ENCODE measurements around the gene ENTR1. TPM values are rescaled to one million over a fixed set of nuclear protein-coding genes. Genes with fewer than 3 reads are reported as not detected.
"Not testable (repeated sequence)": the region's sequence is repeated elsewhere in the genome, so short reads cannot be mapped to it uniquely, and the experiment has no call there.

ENTR1 gene
- total RNA-seq, 4 donors from 2014 or later, result 29.9 to 193 (median 50.2) TPM

DNA sequence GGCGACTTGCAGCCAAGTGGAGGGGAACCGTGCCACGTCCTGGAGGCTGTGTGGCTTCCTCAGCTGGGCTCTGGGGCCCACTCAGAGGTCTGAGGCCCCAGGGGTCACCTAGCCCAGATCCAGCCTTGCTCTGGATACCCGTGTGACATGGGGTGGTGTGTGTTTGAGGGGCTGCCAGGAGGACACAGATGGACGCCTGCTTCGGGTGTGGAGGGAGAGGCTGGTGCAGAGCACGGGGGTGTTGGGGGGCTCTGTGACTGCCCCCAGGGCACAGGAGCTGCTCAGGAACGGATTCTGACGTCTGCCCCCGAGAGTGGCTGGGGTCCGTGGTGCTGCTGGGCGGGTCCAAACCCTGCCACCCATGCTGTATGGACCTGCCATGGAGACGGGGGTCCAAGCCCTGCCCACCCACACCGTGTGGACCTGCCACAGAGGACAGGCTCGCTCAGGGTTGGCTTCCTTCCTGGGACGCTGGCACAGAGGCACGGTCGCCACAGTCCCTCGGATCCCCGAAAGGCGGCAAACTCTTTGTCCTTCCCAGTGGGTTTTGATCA lies 18.7 kb upstream of the ENTR1 start:
- Histone ChIP-seq H3K9me3 (no peaks in the 10 kb centered on the region), H3K4me3 (no peak overlapping the region), H3K4me1 (no peaks in the 10 kb centered on the region), H3K27me3 (no peaks in the 10 kb centered on the region), H3K36me3 (peaks cover 0 to 52% (median 0%) of the 10 kb centered on the region in 3 donors), H3K27ac (no peak overlapping the region)
- DNase-seq, result no peak
- no peak for TF ChIP-seq POLR2A (IDR thresholded peaks at IDR 0.05)
- TF ChIP-seq, protein P1, sequence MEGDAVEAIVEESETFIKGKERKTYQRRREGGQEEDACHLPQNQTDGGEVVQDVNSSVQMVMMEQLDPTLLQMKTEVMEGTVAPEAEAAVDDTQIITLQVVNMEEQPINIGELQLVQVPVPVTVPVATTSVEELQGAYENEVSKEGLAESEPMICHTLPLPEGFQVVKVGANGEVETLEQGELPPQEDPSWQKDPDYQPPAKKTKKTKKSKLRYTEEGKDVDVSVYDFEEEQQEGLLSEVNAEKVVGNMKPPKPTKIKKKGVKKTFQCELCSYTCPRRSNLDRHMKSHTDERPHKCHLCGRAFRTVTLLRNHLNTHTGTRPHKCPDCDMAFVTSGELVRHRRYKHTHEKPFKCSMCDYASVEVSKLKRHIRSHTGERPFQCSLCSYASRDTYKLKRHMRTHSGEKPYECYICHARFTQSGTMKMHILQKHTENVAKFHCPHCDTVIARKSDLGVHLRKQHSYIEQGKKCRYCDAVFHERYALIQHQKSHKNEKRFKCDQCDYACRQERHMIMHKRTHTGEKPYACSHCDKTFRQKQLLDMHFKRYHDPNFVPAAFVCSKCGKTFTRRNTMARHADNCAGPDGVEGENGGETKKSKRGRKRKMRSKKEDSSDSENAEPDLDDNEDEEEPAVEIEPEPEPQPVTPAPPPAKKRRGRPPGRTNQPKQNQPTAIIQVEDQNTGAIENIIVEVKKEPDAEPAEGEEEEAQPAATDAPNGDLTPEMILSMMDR (IDR thresholded peaks at IDR 0.05), result no peak

DNA sequence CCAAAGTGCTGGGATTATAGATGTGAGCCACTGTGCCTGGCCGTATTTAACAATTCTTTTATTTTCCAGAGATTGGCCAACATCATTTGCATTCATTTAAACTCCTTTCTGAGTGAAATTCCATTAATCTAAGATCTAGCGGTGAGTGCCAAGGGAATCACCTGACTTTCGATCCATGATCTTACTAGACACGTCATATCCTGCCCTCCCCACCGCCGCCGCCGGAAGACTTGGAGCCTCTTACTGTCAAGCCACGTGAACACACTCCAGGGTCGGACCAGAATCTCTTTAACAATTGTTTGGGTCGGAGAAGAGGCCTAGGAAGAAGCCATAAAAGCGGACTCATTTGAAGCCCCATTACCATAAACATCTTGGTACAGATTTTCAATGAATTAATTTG lies 16.4 kb upstream of the ENTR1 start:
- no peaks in the 10 kb centered on the region for H3K9me3 ChIP-seq
- H3K4me3 ChIP-seq, result no peak overlapping the region
- TF ChIP-seq POLR2A (IDR thresholded peaks at IDR 0.05), result no peak
- TF ChIP-seq, protein P1 (IDR thresholded peaks at IDR 0.05), result no peak
- DNase-seq, result no peak
- peaks cover 0 to 55% (median 0%) of the 10 kb centered on the region in 3 donors for H3K36me3 ChIP-seq
- no peaks in the 10 kb centered on the region for H3K27me3 ChIP-seq
- H3K27ac ChIP-seq, result no peak overlapping the region
- H3K4me1 ChIP-seq, result no peaks in the 10 kb centered on the region

DNA sequence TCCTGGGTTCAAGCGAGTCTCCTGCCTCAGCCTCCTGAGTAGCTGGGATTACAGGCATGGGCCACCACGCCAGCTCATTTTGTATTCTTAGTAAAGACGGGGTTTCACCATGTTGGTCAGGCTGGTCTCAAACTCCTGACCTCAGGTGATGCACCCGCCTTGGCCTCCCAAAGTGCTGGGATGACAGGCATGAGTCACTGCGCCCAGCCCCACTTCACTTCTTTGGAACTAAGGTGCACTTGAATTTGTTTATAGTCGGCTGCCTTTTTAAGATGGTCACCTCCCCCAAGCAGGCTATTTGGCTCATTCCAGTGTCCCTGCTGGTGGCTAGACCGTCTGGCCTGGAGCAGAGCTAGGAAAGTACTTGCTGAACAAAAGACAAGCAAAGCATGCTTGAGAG lies 15.0 kb upstream of the ENTR1 start:
- not testable (repeated sequence) for DNase-seq, H3K27me3 ChIP-seq, H3K4me1 ChIP-seq, H3K27ac ChIP-seq, H3K4me3 ChIP-seq, H3K9me3 ChIP-seq
- H3K36me3 ChIP-seq, result peaks cover 0 to 64% (median 0%) of the 10 kb centered on the region in 3 donors

DNA sequence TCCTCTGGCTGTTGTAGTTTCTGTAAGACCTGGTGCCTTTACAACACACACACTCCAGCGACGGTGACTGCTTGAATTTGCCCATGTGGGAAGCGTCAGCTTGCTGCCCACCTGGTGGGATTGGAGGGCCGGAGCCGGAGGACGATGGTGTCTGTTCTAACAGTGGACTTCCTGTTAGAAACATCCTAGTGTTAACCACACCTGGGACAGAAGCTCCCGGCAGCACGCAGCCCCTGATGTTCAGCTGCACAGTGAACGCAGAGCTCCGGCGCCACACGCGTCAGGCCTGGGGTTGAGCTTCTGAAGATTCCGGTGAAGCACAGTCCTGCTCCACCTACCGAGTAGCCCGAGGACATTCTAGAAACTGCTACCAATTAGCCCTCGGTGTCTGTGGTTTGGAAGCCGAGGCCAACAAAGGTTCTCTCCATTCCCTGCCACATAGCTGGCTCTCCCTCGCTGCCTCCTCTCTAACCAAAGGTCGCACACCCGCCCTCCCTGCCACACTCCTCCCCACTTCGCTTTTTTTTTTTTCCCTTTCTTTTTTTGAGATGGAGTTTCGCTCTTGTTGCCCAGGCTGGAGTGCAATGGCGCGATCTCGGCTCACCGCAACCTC lies 14.4 kb upstream of the ENTR1 start:
- DNase-seq, result no peak
- Histone ChIP-seq H3K4me3 (no peak overlapping the region), H3K36me3 (peaks cover 0 to 62% (median 0%) of the 10 kb centered on the region in 3 donors), H3K27ac (no peak overlapping the region), H3K9me3 (no peaks in the 10 kb centered on the region), H3K27me3 (no peaks in the 10 kb centered on the region), H3K4me1 (no peaks in the 10 kb centered on the region)
- TF ChIP-seq POLR2A (IDR thresholded peaks at IDR 0.05), result no peak
- TF ChIP-seq, protein P1 (IDR thresholded peaks at IDR 0.05), result no peak

DNA sequence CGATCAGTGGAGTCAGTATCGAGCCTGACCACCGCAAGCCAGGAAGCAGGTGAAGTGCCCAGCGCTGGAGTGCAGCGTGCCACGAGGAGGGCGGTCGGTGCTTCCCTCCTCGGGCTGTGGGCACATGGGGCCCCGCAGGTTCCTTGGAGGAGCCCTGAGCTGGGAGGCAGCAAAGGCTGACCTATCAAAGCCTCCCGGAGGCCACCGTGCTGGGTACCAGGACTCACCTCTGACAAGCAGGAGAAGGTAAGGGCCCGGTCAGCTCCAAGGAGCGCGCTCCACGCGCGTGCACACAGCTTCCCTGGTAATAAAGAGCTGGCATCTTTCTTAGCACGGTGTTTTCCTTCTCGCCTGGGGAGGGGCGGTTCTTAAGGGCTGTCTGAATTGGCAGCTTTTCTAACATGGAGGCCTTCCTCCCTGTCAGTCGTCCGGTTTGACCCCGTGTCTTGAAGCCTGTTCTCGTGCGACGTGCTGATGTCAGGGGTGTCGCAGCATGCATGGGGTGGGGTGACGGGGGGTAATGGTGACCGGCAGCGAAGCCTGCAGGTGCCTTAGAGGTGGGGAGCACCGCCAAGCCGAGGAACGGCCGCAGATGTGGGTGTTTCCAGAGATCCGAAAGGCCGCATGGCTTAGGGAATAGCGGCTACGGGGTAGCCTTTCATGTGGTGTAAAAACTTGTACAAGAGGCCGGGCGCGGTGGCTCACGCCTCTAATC lies 13.2 kb upstream of the ENTR1 start:
- H3K27ac ChIP-seq, result no peak overlapping the region
- no peaks in the 10 kb centered on the region for H3K9me3 ChIP-seq
- TF ChIP-seq, protein P1 (IDR thresholded peaks at IDR 0.05), result no peak
- no peak for TF ChIP-seq POLR2A (IDR thresholded peaks at IDR 0.05)
- no peaks in the 10 kb centered on the region for H3K27me3 ChIP-seq
- DNase-seq, result no peak
- peaks cover 0 to 62% (median 0%) of the 10 kb centered on the region in 3 donors for H3K36me3 ChIP-seq
- no peaks in the 10 kb centered on the region for H3K4me1 ChIP-seq
- H3K4me3 ChIP-seq, result no peak overlapping the region

DNA sequence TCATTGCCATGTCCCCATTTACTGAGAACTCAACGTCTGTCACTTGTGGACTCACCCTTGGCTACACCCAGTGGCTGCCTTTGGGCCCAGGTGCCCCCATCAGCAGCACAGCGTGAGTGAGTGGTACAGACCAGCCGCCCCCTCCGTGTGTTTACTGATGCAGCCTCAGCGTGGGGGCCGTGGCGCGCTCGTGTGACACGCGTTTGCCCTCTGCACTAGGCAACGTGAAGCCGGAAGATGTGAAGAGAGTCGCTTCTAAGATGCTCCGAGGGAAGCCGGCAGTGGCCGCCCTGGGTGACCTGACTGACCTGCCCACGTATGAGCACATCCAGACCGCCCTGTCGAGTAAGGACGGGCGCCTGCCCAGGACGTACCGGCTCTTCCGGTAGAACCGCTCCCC lies 12.5 kb upstream of the ENTR1 start:
- peaks cover 0 to 69% (median 0%) of the 10 kb centered on the region in 3 donors for H3K36me3 ChIP-seq
- no peak overlapping the region for H3K27ac ChIP-seq
- no peaks in the 10 kb centered on the region for H3K4me1 ChIP-seq
- no peak overlapping the region for H3K4me3 ChIP-seq
- no peaks in the 10 kb centered on the region for H3K9me3 ChIP-seq
- no peak for TF ChIP-seq POLR2A (IDR thresholded peaks at IDR 0.05)
- TF ChIP-seq, protein P1 (IDR thresholded peaks at IDR 0.05), result no peak
- no peak for DNase-seq
- no peaks in the 10 kb centered on the region for H3K27me3 ChIP-seq
